SK-N-MC (cell line): ENCODE measurements around the gene PKIB.
"Not testable (repeated sequence)": the region's sequence is repeated elsewhere in the genome, so short reads cannot be mapped to it uniquely, and the experiment has no call there.

Experiments
- DNase-seq: peaks from one replicate; pipeline ENCODE4 v3.0.0-alpha.2; 2011; ENCODE audit warnings: low read depth, low spot score
- H3K27ac ChIP-seq: fragments of 200-600 bp; sonication (generic); 2 replicates; pipeline ENCODE4 v1.5.1; 2016; ENCODE audit warnings: mixed run types
- H3K36me3 ChIP-seq: fragments of 200-600 bp; sonication (generic); 2 replicates; pipeline ENCODE4 v1.6.1; 2017; ENCODE audit warnings: antibody characterized with exemption, low read length, mixed read lengths; ENCODE audit not compliant: insufficient read depth
- H3K4me3 ChIP-seq: fragments of 200-600 bp; sonication (generic); 2 replicates; pipeline ENCODE4 v1.5.1; 2016
- H3K9ac ChIP-seq: fragments of 200-600 bp; sonication (generic); 2 replicates; pipeline ENCODE4 v1.8.0; 2017; ENCODE audit warnings: mixed run types, mixed read lengths; ENCODE audit not compliant: insufficient read length
- H3K9me3 ChIP-seq: fragments of 200-600 bp; sonication (generic); 2 replicates; pipeline ENCODE4 v1.6.1; 2017; ENCODE audit warnings: low read depth, mild to moderate bottlenecking, antibody characterized with exemption, low read length, moderate library complexity, mixed read lengths
- EZH2 ChIP-seq: fragments of 200-600 bp; sonication (generic); IDR thresholded peaks from one replicate; pipeline ENCODE4 v1.6.1; 2017; ENCODE audit warnings: antibody characterized with exemption
- FOXP2 ChIP-seq: optimal IDR thresholded peaks from 2 replicates; pipeline ENCODE3; 2011; ENCODE audit warnings: mild to moderate bottlenecking, moderate library complexity; ENCODE audit not compliant: insufficient read depth; ENCODE audit errors: extremely low read length, control extremely low read depth
- POLR2AphosphoS5 ChIP-seq: IDR thresholded peaks from 2 replicates; pipeline ENCODE4 v1.6.1; 2012; ENCODE audit warnings: mild to moderate bottlenecking, low read depth, low read length, borderline replicate concordance

The PKIB gene

GRCh38 chr6:122740936-122741335 is 130.7 kb downstream of the PKIB start:
- no peak for DNase-seq

GRCh38 chr6:122744247-122744646 is 134.0 kb downstream of the PKIB start:
- not testable (repeated sequence) for H3K27ac ChIP-seq, H3K9ac ChIP-seq, H3K9me3 ChIP-seq, H3K4me3 ChIP-seq, H3K36me3 ChIP-seq, DNase-seq

More at GRCh38 chr6:122740936-122741335, 130.7 kb downstream of the PKIB start:
- no peak overlapping the region for H3K9ac ChIP-seq
- no peak overlapping the region for H3K27ac ChIP-seq
- H3K4me3 ChIP-seq, result no peak overlapping the region
- no peaks in the 10 kb centered on the region for H3K9me3 ChIP-seq
- no peak for TF ChIP-seq EZH2
- TF ChIP-seq FOXP2, result no peak
- TF ChIP-seq POLR2AphosphoS5, result no peak
- H3K36me3 ChIP-seq, result no peaks in the 10 kb centered on the region

GRCh38 chr6:122744856-122745255 is 134.7 kb downstream of the PKIB start:
- not testable (repeated sequence) for H3K36me3 ChIP-seq, H3K9me3 ChIP-seq, H3K9ac ChIP-seq, DNase-seq, H3K27ac ChIP-seq, H3K4me3 ChIP-seq

- Histone ChIP-seq H3K4me3 (no peak overlapping the region), H3K27ac (no peak overlapping the region), H3K36me3 (no peaks in the 10 kb centered on the region), H3K9ac (no peak overlapping the region), H3K9me3 (0 out of 2 replicates have a peak, but pooled peaks cover 3% of the 10 kb centered on the region)
- no peak for DNase-seq
- no peak for TF ChIP-seq EZH2
- TF ChIP-seq POLR2AphosphoS5, result no peak
- TF ChIP-seq FOXP2, result no peak
Measured at GRCh38 chr6:122746688-122747087, 136.5 kb downstream of the PKIB start.

- Histone ChIP-seq H3K27ac (no peak overlapping the region), H3K9me3 (0 out of 2 replicates have a peak, but pooled peaks cover 3% of the 10 kb centered on the region), H3K9ac (no peak overlapping the region), H3K36me3 (no peaks in the 10 kb centered on the region), H3K4me3 (no peak overlapping the region)
- TF ChIP-seq POLR2AphosphoS5 (no peak), FOXP2 (no peak), EZH2 (no peak)
- DNase-seq, result no peak
Measured at GRCh38 chr6:122747573-122747972, 137.4 kb downstream of the PKIB start.

GRCh38 chr6:122748945-122749344 is 138.7 kb downstream of the PKIB start:
- not testable (repeated sequence) for H3K9ac ChIP-seq, H3K4me3 ChIP-seq, H3K36me3 ChIP-seq, H3K9me3 ChIP-seq, DNase-seq, H3K27ac ChIP-seq

- H3K36me3 ChIP-seq, result no peaks in the 10 kb centered on the region
- DNase-seq, result no peak
- 0 out of 2 replicates have a peak, but pooled peaks cover 3% of the 10 kb centered on the region for H3K9me3 ChIP-seq
- H3K27ac ChIP-seq, result no peak overlapping the region
- H3K4me3 ChIP-seq, result no peak overlapping the region
- no peak overlapping the region for H3K9ac ChIP-seq
- TF ChIP-seq POLR2AphosphoS5 (no peak), FOXP2 (no peak), EZH2 (no peak)
Measured at GRCh38 chr6:122749451-122750050, 139.3 kb downstream of the PKIB start.

GRCh38 chr6:122751326-122751725 is 141.1 kb downstream of the PKIB start:
- Histone ChIP-seq H3K9me3 (0 out of 2 replicates have a peak, but pooled peaks cover 3% of the 10 kb centered on the region), H3K9ac (no peak overlapping the region), H3K4me3 (no peak overlapping the region), H3K36me3 (no peaks in the 10 kb centered on the region), H3K27ac (no peak overlapping the region; the same call in 1 of the 2 replicates)
- DNase-seq, result no peak
- TF ChIP-seq EZH2 (no peak), POLR2AphosphoS5 (no peak), FOXP2 (no peak)

- H3K4me3 ChIP-seq, result peak overlapping the region; percentile 33; the same call in 1 of the 2 replicates
- H3K36me3 ChIP-seq, result no peaks in the 10 kb centered on the region
- H3K27ac ChIP-seq, result peak overlapping the region; percentile 55; the same call in 1 of the 2 replicates
- TF ChIP-seq EZH2 (no peak), POLR2AphosphoS5 (no peak), FOXP2 (no peak)
- H3K9ac ChIP-seq, result no peak overlapping the region
- no peak for DNase-seq
- H3K9me3 ChIP-seq, result 0 out of 2 replicates have a peak, but pooled peaks cover 3% of the 10 kb centered on the region
Measured at GRCh38 chr6:122752459-122752858, 142.3 kb downstream of the PKIB start.
